ENCODE measurements around the gene TINAGL1.

The TINAGL1 gene

DNA sequence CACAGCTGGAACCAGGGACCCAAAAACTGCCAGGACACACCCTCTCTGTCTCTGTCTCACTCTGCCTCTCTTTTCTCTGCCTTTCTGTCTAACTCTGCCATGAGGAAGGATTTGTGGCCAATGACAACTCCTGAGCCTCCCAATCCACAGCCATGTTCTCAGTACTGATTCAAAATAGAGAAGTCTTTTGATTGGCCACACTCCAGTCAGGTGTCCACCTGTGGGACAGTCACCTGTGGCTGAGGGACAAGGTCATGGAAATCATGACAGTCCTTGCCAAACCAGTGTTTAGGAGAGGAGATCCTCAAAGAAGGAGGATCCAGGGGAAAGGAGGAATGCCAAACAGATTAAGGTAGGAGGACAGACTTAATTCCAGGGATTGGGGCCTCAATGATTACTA is 15.8 kb downstream of the TINAGL1 start:
- Histone ChIP-seq H3K4me2 (ENCODE audit: low read depth, low read length, poor library complexity, severe bottlenecking) (no peak overlapping the region), H3K9ac (ENCODE audit: low read depth, low read length, poor library complexity, severe bottlenecking) (no peak overlapping the region), H3F3A (ENCODE audit: low read depth) (no peaks in the 10 kb centered on the region), H3K4me3 (ENCODE audit: low read length, poor library complexity, severe bottlenecking) (no peak overlapping the region), H3K36me3 (ENCODE audit: insufficient read depth, low read length) (no peaks in the 10 kb centered on the region), H3K27me3 (ENCODE audit: insufficient read depth, low read length, poor library complexity, severe bottlenecking) (no peaks in the 10 kb centered on the region), H3K9me3 (ENCODE audit: insufficient read depth, low read depth, low read length) (no peaks in the 10 kb centered on the region), H4K20me1 (ENCODE audit: insufficient read depth, low read length, poor library complexity, severe bottlenecking) (no peaks in the 10 kb centered on the region), H2AFZ (ENCODE audit: low read length) (no peak overlapping the region), H3K4me1 (ENCODE audit: insufficient read depth, low read length, poor library complexity, severe bottlenecking) (peaks cover 19% of the 10 kb centered on the region), H3K79me2 (ENCODE audit: insufficient read depth, low read length) (no peaks in the 10 kb centered on the region), H3K9me2 (replicated peaks; ENCODE audit: low read depth, low read length) (no peaks in the 10 kb centered on the region)
- TF ChIP-seq, protein P1, sequence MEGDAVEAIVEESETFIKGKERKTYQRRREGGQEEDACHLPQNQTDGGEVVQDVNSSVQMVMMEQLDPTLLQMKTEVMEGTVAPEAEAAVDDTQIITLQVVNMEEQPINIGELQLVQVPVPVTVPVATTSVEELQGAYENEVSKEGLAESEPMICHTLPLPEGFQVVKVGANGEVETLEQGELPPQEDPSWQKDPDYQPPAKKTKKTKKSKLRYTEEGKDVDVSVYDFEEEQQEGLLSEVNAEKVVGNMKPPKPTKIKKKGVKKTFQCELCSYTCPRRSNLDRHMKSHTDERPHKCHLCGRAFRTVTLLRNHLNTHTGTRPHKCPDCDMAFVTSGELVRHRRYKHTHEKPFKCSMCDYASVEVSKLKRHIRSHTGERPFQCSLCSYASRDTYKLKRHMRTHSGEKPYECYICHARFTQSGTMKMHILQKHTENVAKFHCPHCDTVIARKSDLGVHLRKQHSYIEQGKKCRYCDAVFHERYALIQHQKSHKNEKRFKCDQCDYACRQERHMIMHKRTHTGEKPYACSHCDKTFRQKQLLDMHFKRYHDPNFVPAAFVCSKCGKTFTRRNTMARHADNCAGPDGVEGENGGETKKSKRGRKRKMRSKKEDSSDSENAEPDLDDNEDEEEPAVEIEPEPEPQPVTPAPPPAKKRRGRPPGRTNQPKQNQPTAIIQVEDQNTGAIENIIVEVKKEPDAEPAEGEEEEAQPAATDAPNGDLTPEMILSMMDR (conservative IDR thresholded peaks at IDR 0.05; ENCODE audit: low read length) = no peak
- TF ChIP-seq EZH2phosphoT487 (IDR thresholded peaks at IDR 0.05; ENCODE audit: borderline replicate concordance) = no peak

DNA sequence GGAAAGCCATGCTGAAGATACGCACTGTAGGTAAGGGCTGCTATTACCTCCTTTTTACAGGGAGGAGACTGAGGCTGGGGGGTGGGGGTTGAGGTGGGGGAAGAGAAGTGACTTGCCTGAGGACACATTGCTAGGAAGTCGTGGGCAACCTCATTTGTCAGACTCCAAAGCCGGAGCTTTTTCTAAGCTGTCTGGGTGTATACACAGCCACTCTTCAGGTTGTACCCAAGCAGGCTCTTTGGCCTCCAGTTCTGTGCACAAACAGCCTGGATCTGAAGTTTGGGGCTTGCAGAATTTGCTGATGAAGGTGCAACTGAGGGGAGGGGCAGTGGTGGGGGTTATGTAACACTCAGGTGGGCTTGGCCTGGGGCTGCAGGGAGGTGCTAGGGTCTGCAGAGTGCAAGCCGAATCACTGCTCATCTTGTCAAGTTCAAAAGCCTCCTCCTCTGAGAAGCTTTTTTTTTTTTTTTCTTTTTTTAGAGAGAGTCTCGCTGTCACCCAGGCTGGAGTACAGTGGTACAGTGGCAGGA is 16.9 kb downstream of the TINAGL1 start:
- Histone ChIP-seq H2AFZ (ENCODE audit: low read length) (no peak overlapping the region), H3K79me2 (ENCODE audit: insufficient read depth, low read length) (no peaks in the 10 kb centered on the region), H3K36me3 (ENCODE audit: insufficient read depth, low read length) (no peaks in the 10 kb centered on the region), H3K9me3 (ENCODE audit: insufficient read depth, low read depth, low read length) (no peaks in the 10 kb centered on the region), H3K4me2 (ENCODE audit: low read depth, low read length, poor library complexity, severe bottlenecking) (no peak overlapping the region), H4K20me1 (ENCODE audit: insufficient read depth, low read length, poor library complexity, severe bottlenecking) (no peaks in the 10 kb centered on the region), H3K9me2 (replicated peaks; ENCODE audit: low read depth, low read length) (no peaks in the 10 kb centered on the region), H3K9ac (ENCODE audit: low read depth, low read length, poor library complexity, severe bottlenecking) (no peak overlapping the region), H3K27me3 (ENCODE audit: insufficient read depth, low read length, poor library complexity, severe bottlenecking) (no peaks in the 10 kb centered on the region), H3F3A (ENCODE audit: low read depth) (no peaks in the 10 kb centered on the region), H3K4me3 (ENCODE audit: low read length, poor library complexity, severe bottlenecking) (no peak overlapping the region), H3K4me1 (ENCODE audit: insufficient read depth, low read length, poor library complexity, severe bottlenecking) (peaks cover 30% of the 10 kb centered on the region)
- TF ChIP-seq, protein P1 (conservative IDR thresholded peaks at IDR 0.05; ENCODE audit: low read length) = no peak
- TF ChIP-seq EZH2phosphoT487 (IDR thresholded peaks at IDR 0.05; ENCODE audit: borderline replicate concordance) = no peak

DNA sequence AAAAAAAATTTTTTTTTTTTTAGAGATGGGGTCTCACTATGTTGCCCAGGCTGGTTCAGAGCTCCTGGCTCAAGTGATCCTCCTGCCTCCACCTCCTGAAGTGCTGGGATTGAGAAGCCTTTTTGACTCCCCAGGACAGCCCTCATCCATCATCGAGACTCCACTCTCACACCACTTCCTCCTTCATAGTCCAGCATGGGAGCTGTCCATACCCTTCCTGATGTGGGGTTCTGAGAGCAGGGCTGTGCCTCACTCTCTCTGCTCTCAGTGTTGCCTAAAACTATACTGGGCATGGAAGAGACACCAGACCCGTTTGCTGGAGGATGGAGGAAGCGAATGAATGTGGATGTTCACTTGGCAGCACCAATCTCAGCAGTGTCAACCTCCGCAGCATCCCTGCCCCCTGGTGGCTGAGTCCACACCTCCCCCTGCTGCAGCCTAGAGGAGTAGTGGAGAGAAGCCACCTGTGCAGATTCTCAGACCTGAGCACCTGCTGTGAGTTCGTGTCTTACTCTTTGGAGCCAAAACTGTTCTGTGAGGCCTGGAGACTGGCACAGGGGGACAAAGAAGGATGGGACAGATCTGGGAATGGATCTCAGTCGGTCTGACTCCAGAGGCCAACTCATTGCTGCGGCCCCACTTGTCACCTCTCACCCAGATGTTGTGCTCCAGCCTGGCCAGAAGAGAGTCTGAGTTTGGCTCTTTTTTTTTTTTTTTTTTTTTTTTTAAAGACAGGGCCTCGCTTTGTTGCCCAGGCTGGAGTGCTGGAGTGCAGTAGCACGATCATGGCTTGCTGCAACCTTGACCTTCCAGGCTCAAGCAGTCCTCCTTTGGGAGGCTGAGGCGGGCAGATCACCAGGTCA is 17.7 kb downstream of the TINAGL1 start:
- no peak overlapping the region for H3K9ac ChIP-seq (ENCODE audit: low read depth, low read length, poor library complexity, severe bottlenecking)
- no peaks in the 10 kb centered on the region for H3K27me3 ChIP-seq (ENCODE audit: insufficient read depth, low read length, poor library complexity, severe bottlenecking)
- H4K20me1 ChIP-seq (ENCODE audit: insufficient read depth, low read length, poor library complexity, severe bottlenecking) = no peaks in the 10 kb centered on the region
- peaks cover 32% of the 10 kb centered on the region for H3K4me1 ChIP-seq (ENCODE audit: insufficient read depth, low read length, poor library complexity, severe bottlenecking)
- H3K9me2 ChIP-seq (replicated peaks; ENCODE audit: low read depth, low read length) = no peaks in the 10 kb centered on the region
- H3K79me2 ChIP-seq (ENCODE audit: insufficient read depth, low read length) = no peaks in the 10 kb centered on the region
- H3K4me3 ChIP-seq (ENCODE audit: low read length, poor library complexity, severe bottlenecking) = no peak overlapping the region
- H3K4me2 ChIP-seq (ENCODE audit: low read depth, low read length, poor library complexity, severe bottlenecking) = no peak overlapping the region
- H3K36me3 ChIP-seq (ENCODE audit: insufficient read depth, low read length) = no peaks in the 10 kb centered on the region
- H3K9me3 ChIP-seq (ENCODE audit: insufficient read depth, low read depth, low read length) = no peaks in the 10 kb centered on the region
- H3F3A ChIP-seq (ENCODE audit: low read depth) = no peaks in the 10 kb centered on the region
- TF ChIP-seq, protein P1 (conservative IDR thresholded peaks at IDR 0.05; ENCODE audit: low read length) = peak; percentile 91
- no peak for TF ChIP-seq EZH2phosphoT487 (IDR thresholded peaks at IDR 0.05; ENCODE audit: borderline replicate concordance)
- H2AFZ ChIP-seq (ENCODE audit: low read length) = no peak overlapping the region
